ENCODE measurements around the gene SPARC. TPM values are rescaled to one million over a fixed set of nuclear protein-coding genes. Genes with fewer than 3 reads are reported as not detected.

SPARC gene
- total and polyA plus RNA-seq, 2 donors (not counting 1 experiment from before 2014, with no cell fraction given): 0.45 TPM; not detected in 1

DNA sequence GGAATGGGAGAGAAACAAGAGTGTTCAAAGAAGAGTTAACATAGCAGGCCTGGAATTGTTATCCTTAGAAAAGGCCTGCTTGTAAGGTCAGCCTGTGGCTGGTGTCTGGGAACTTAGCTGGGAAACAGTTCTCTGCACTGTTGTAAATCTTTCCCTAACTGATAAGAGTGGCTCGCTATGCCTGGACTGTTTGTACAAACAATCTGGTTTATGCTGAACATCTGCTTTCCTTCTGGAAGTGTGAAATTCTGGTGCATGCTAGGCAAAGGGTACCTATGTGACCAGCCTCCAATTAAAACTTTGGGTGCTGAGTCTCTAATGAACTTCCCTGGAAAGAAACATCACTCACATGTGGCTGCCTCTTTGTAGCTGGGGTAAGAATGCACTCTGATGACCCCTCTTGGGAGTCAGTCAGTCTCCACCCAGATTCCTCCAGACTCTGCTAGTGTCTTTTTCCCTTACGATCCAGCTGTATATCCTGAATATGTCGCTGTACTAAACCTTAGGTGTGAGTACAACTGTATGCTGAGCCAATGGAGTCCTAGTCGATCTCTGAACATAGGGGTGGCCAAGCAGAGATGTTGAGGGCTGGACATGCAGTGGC is 16.5 kb downstream of the SPARC start:
- no peaks in the 10 kb centered on the region for H3K79me2 ChIP-seq (ENCODE audit: control insufficient read depth, insufficient read depth, low read length)
- no peak overlapping the region for H3K27ac ChIP-seq (ENCODE audit: low read length in 2 of 2)
- H3K4me3 Mint-ChIP-seq: no peak overlapping the region
- no peaks in the 10 kb centered on the region for H3K9me3 ChIP-seq (ENCODE audit: control extremely low read depth in 1 of 3, control insufficient read depth in 2 of 3, insufficient read depth in 1 of 3, low read length in 2 of 3)
- ChIA-PET CTCF (interaction anchor here (1.2 to 2.1 kb wide), 3 partner anchors 9 to 18 kb away, joined by 5 to 6 read pairs (median 5); no protein-coding TSS in a partner anchor), POLR2A (no interaction called here)
- H3K4me1 Mint-ChIP-seq: no peaks in the 10 kb centered on the region
- TF ChIP-seq, protein P1, sequence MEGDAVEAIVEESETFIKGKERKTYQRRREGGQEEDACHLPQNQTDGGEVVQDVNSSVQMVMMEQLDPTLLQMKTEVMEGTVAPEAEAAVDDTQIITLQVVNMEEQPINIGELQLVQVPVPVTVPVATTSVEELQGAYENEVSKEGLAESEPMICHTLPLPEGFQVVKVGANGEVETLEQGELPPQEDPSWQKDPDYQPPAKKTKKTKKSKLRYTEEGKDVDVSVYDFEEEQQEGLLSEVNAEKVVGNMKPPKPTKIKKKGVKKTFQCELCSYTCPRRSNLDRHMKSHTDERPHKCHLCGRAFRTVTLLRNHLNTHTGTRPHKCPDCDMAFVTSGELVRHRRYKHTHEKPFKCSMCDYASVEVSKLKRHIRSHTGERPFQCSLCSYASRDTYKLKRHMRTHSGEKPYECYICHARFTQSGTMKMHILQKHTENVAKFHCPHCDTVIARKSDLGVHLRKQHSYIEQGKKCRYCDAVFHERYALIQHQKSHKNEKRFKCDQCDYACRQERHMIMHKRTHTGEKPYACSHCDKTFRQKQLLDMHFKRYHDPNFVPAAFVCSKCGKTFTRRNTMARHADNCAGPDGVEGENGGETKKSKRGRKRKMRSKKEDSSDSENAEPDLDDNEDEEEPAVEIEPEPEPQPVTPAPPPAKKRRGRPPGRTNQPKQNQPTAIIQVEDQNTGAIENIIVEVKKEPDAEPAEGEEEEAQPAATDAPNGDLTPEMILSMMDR (IDR thresholded peaks at IDR 0.05): no peak
- no peak for TF ChIP-seq EZH2 (IDR thresholded peaks at IDR 0.05; ENCODE audit: borderline replicate concordance, insufficient read depth, low read depth, low read length, poor library complexity, severe bottlenecking)
- no peaks in the 10 kb centered on the region for H3K4me1 ChIP-seq (ENCODE audit: control insufficient read depth in 2 of 2, insufficient read depth in 2 of 2, low read length in 2 of 2)
- H3K27me3 Mint-ChIP-seq: no peaks in the 10 kb centered on the region
- intact Hi-C loops (cut with micrococcal nuclease): no loop called here
- H3K4me2 ChIP-seq (replicated peaks; ENCODE audit: low read depth, low read length, poor library complexity, severe bottlenecking): no peak overlapping the region
- H2AFZ ChIP-seq (ENCODE audit: insufficient read depth, low read depth, low read length, poor library complexity, severe bottlenecking): no peak overlapping the region
- no peaks in the 10 kb centered on the region for H3K36me3 ChIP-seq (replicated peaks in 1 of 2; ENCODE audit: control extremely low read depth in 1 of 2, control insufficient read depth in 1 of 2, extremely low read depth in 1 of 2, insufficient read depth in 2 of 2, low read length in 1 of 2)
- no peak for DNase-seq
- H3K27me3 ChIP-seq (replicated peaks in 1 of 4; ENCODE audit: control extremely low read depth in 1 of 4, control insufficient read depth in 3 of 4, insufficient read depth in 4 of 4, low read length in 3 of 4): no peaks in the 10 kb centered on the region
- WGBS (ENCODE audit: insufficient coverage): 96% methylated on average over 3 of the region's 4 CpGs
- H4K20me1 ChIP-seq (ENCODE audit: control insufficient read depth, insufficient read depth, low read length, poor library complexity, severe bottlenecking): no peaks in the 10 kb centered on the region
- no peak for ATAC-seq (ENCODE audit: low read depth)
- no peak overlapping the region for H3K9ac ChIP-seq (ENCODE audit: low read length)
- no peak overlapping the region for H3K4me3 ChIP-seq (ENCODE audit: control extremely low read depth in 1 of 5, extremely low read depth in 1 of 5, insufficient read depth in 1 of 5, low read depth in 2 of 5, low read length in 4 of 5)
- no peaks in the 10 kb centered on the region for H3K9me3 Mint-ChIP-seq (ENCODE audit: insufficient read depth)
- H3K27ac Mint-ChIP-seq: no peak overlapping the region

DNA sequence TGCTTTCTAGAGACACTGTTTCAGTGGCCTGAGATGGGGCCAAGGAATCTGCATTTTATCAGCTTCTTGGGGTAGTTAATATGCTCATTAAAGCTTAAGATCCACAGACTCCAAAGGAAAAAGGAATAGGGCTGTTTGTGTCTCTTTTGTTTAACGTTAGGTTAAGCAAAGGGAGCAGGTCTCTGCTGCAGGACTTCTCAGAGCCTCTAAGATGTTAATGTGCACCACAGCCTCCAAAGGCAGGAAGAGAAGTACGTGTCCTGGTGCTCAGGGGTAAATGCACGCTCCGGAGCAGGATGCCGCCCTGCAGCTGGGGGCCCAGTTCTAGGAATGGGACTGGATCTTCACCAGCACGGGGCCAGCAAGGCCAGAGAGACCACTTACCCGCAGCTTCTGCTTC is 19.6 kb downstream of the SPARC start:
- peaks cover 15 to 19% of the 10 kb centered on the region in 2 donors for H3K4me1 ChIP-seq (ENCODE audit: control insufficient read depth in 2 of 2, insufficient read depth in 2 of 2, low read length in 2 of 2)
- H3K4me2 ChIP-seq (replicated peaks; ENCODE audit: low read depth, low read length, poor library complexity, severe bottlenecking): no peak overlapping the region
- TF ChIP-seq, protein P1 (IDR thresholded peaks at IDR 0.05): no peak
- TF ChIP-seq EZH2 (IDR thresholded peaks at IDR 0.05; ENCODE audit: borderline replicate concordance, insufficient read depth, low read depth, low read length, poor library complexity, severe bottlenecking): no peak
- ChIA-PET CTCF (interaction anchor here (1.6 to 2.2 kb wide), 2 partner anchors 10 to 15 kb away, joined by 4 to 9 read pairs; no protein-coding TSS in a partner anchor), POLR2A (no interaction called here)
- no peaks in the 10 kb centered on the region for H4K20me1 ChIP-seq (ENCODE audit: control insufficient read depth, insufficient read depth, low read length, poor library complexity, severe bottlenecking)
- H3K27me3 ChIP-seq (replicated peaks in 1 of 4; ENCODE audit: control extremely low read depth in 1 of 4, control insufficient read depth in 3 of 4, insufficient read depth in 4 of 4, low read length in 3 of 4): no peaks in the 10 kb centered on the region
- no peak overlapping the region for H3K4me3 ChIP-seq (ENCODE audit: control extremely low read depth in 1 of 5, extremely low read depth in 1 of 5, insufficient read depth in 1 of 5, low read depth in 2 of 5, low read length in 4 of 5)
- no peak for DNase-seq
- Mint-ChIP-seq H3K4me3 (no peak overlapping the region), H3K27me3 (no peaks in the 10 kb centered on the region), H3K27ac (no peak overlapping the region), H3K9me3 (ENCODE audit: insufficient read depth) (no peaks in the 10 kb centered on the region), H3K4me1 (peaks cover 19% of the 10 kb centered on the region)
- no peaks in the 10 kb centered on the region for H3K9me3 ChIP-seq (ENCODE audit: control extremely low read depth in 1 of 3, control insufficient read depth in 2 of 3, insufficient read depth in 1 of 3, low read length in 2 of 3)
- 95% methylated on average over 7 of the region's 7 CpGs for WGBS (ENCODE audit: insufficient coverage)
- no peaks in the 10 kb centered on the region for H3K79me2 ChIP-seq (ENCODE audit: control insufficient read depth, insufficient read depth, low read length)
- no peak overlapping the region for H3K27ac ChIP-seq (ENCODE audit: low read length in 2 of 2)
- ATAC-seq (ENCODE audit: low read depth): no peak
- no peak overlapping the region for H3K9ac ChIP-seq (ENCODE audit: low read length)
- H2AFZ ChIP-seq (ENCODE audit: insufficient read depth, low read depth, low read length, poor library complexity, severe bottlenecking): no peak overlapping the region
- intact Hi-C loops (cut with micrococcal nuclease): no loop called here
- H3K36me3 ChIP-seq (replicated peaks in 1 of 2; ENCODE audit: control extremely low read depth in 1 of 2, control insufficient read depth in 1 of 2, extremely low read depth in 1 of 2, insufficient read depth in 2 of 2, low read length in 1 of 2): no peaks in the 10 kb centered on the region

All from B cell (primary cell).